ENCODE measurements around the gene ADAM22.

- TF ChIP-seq CTCF (IDR thresholded peaks at IDR 0.05) (no peak), POLR2A (IDR thresholded peaks at IDR 0.05) (no peak)
Measured at GRCh38 chr7:88042157-88042556, 108.1 kb downstream of the ADAM22 start.
